GM13976 (cell line): ENCODE measurements around the gene STK10.

Experiments
- DNase-seq: peaks from one replicate; pipeline ENCODE4 v3.0.0; 2012; ENCODE audit warnings: low spot score
- in situ Hi-C: fragments of 300-500 bp; cut with MboI; formaldehyde crosslinking; loops from one replicate; pipeline ENCODE4 v1.12.0; 2022; ENCODE audit warnings: low sequenced_read_pairs, mixed read lengths, inconsistent platforms; ENCODE audit not compliant: unreplicated experiment
- TF ChIP-seq, protein P1 (sequence below): IDR thresholded peaks from 2 replicates; pipeline ENCODE4 v1.5.1; 2012; ENCODE audit warnings: borderline replicate concordance, mild to moderate bottlenecking; ENCODE audit not compliant: insufficient read depth; ENCODE audit errors: extremely low read depth, missing control alignments, control extremely low read depth

The STK10 gene

DNA sequence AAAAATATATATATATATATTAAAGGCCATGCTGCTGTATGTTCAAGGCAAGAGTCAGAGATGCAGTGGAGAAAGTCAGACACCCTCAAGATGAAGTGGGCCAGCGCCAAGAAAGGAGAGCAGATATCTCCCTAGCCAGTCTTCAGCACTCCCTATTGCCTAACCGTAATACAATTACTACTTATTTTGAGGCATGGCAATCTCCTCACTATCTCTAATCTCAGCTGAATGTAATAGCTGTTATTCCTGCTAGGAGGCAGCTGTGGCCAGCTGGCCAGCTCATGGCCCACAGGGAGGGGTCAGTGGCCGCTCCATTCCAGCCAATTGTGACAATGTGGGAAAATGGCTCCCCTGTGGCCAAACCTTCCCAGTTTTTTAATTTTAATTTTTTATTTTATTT, 94.1 kb downstream of the STK10 start:
- DNase-seq = no peak
- in situ Hi-C loops = no loop called here
- TF ChIP-seq, protein P1, sequence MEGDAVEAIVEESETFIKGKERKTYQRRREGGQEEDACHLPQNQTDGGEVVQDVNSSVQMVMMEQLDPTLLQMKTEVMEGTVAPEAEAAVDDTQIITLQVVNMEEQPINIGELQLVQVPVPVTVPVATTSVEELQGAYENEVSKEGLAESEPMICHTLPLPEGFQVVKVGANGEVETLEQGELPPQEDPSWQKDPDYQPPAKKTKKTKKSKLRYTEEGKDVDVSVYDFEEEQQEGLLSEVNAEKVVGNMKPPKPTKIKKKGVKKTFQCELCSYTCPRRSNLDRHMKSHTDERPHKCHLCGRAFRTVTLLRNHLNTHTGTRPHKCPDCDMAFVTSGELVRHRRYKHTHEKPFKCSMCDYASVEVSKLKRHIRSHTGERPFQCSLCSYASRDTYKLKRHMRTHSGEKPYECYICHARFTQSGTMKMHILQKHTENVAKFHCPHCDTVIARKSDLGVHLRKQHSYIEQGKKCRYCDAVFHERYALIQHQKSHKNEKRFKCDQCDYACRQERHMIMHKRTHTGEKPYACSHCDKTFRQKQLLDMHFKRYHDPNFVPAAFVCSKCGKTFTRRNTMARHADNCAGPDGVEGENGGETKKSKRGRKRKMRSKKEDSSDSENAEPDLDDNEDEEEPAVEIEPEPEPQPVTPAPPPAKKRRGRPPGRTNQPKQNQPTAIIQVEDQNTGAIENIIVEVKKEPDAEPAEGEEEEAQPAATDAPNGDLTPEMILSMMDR = no peak

DNA sequence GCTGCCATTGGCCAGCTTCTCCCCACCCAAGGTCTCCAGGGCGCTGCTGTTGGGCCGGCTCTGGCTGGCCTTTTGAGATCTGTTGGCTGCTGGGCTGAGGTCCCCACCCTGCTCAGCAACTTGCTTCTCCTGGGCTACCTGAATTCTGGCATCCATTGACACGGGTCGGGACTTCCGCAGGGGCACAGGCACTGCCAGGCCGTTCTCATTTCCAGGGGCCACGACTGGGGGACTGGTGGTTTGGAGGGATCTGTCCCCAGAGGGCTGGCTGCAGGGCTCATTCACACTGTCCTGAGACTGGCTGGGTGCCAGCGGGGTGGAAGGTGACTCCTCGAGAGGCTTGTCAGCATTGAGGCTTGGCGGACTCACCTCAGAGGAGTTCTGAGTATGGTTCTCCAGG, 94.5 kb downstream of the STK10 start:
- no peak for DNase-seq
- TF ChIP-seq, protein P1 = no peak
- in situ Hi-C loops = no loop called here

DNA sequence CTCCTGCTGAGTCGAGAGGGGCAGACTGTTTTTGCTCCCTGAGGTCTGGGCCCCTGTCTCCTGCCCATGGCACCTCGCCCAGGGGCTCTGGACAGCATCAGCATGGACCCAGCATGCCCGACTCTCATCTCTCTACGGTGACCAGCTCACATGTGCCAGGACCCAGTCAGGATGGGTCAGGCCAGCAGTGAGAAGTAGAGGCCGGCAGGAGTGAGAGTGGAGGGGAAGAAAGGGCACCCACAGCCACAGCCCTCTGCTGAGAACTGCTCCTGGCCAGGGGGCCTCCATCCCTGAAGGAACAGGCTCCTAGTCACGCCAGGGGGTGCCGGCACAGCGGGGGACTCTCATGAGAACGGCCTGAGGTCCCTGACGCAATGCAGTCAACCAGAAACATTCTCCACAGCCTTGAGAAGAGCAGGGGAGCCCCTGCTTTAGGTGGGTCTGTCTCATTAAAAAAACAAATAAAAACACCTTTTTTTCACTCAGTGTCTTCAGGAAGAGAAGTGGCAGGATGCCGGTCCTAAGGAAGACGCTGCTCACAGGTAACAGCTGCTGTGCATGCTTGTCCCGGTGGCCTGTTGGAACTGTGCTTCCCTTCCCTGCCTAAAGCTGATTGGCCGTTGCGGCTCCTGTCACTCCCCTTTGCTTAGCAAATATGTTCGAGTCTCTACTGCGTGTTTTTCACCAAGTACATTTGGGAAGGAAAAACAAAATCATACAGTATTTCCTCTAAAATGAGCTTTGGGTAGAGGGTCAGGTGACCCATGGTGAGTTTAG, 95.9 kb downstream of the STK10 start:
- in situ Hi-C loops = no loop called here
- DNase-seq = no peak
- TF ChIP-seq, protein P1 = no peak

DNA sequence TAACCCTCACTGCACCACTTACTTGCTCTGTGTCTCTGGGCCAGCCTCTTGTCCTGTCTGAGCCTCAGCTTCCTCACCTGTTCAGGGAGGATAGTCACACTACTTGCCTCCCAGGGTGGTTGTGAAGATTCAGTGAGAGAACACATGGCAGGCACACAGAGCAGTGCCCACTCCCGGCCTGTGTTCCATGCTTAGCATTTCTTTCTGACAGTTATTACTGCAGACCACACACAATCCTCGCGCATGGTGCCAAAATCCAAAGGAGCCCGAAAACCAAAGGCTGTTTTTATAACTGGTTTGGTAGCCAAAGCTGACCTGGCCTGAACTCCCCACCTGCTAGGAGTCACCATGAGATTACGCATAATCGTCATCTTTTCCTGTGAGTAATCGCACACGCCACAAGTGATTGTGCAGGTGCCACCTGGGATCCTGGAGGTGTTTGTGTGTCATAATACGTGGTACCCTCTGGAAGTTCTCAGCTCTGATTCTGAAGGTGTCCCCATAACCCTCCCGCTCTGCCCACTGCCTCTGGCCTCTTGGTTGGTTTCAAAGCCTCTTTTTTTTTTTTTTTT, 97.0 kb downstream of the STK10 start:
- TF ChIP-seq, protein P1 = no peak
- DNase-seq = no peak
- in situ Hi-C loops = no loop called here

DNA sequence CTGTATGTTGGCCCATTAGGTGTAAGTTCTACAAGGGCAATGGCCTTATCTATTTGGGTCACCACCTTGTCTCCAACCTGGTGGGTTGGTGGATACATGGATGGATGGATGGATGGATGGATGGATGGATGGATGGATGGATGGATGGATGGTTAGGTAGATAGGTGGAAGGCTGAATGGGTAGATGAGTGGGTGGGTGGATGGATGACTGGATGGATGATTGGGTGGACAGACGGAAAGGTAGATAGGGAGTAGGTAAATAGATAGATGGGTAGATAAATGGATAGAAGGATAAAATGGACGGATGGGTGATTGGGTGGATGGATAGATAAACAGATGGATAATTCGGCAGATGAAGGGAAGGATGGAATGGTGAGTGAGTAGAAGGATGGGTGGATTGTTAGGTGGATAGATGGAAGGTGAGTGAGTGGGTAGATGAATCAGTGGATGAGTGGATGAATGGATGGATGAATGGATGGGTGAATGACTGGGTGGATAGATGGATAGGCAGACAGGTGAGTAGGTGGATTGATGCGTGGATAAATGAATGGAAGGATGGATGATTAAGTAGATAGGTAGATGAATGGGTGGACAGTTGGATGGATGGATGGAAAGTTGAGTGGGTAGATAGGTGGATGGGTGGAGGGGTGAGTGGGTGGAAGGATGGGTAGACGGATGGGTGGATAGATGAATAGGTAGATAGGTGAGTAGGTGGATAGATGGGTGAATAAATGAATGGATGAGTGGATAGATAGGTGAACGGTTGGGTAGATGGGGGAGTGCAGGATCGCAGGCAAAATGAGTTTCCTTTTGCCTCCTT, 98.5 kb downstream of the STK10 start:
- TF ChIP-seq, protein P1 = no peak
- DNase-seq = no peak
- in situ Hi-C loops = no loop called here

DNA sequence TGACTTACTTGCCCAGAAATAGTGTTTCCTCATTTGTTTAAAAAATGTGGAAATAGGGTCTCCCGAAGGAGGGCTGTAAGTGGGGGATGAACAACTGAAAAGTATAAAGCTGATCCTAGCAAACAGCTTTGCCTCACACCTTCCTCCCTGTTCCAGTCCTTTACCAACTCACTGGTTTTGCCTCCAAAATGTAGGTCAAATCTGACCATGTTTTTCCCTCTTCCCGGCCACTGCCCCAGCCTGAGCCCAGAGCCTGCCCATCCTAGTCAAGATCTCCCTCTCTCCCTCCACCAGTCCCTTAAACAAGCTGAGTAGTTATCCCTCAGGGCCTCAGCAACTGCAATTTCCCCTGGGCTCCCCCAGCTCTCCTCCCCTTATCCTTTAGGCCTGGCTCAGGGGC, 99.2 kb downstream of the STK10 start:
- in situ Hi-C loops = no loop called here
- DNase-seq = no peak
- TF ChIP-seq, protein P1 = no peak
